COR-L47 (cell line): ENCODE measurements around the gene TSPAN14.

Experiments
- DNase-seq: peaks from one replicate; lab custom pipeline; 2025; lab: John Stamatoyannopoulos, UW

The TSPAN14 gene

DNA sequence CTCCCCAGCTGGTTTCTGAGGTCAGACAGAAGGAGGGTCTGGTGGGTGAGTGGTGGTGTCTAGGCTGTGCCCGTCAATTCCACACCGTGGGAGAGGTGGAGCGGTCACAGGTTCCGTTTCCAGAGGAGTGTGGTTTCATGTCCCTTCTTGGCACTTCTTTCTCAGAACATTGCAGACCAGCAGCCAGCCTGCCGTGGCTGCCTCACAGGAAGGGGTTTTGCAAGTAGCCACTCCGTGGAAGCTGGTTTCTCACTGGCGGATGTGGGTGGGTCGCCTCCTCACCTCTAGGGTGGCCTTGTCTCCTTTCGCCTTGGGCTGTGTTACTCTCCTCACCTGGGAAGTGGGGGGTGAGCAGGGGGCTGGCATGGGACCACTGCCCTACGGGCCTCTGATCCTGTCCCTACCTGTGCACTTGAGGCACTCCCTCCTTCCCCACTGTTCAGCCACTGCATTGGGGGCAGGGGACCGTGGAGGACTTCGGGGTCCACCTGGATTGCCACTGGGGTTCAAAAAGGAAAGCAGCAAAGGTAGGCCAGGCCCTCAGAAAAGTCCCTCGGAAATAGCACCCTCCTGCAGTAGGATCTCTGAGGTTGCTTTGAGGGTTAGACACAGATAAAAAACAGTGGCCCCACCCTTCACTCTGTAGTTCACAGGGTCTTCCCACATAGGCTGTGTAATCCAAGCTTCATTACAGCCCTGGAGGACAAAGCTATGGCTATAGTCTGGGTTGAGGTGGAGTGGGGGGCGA is 33.9 kb downstream of the TSPAN14 start:
- no peak for DNase-seq

DNA sequence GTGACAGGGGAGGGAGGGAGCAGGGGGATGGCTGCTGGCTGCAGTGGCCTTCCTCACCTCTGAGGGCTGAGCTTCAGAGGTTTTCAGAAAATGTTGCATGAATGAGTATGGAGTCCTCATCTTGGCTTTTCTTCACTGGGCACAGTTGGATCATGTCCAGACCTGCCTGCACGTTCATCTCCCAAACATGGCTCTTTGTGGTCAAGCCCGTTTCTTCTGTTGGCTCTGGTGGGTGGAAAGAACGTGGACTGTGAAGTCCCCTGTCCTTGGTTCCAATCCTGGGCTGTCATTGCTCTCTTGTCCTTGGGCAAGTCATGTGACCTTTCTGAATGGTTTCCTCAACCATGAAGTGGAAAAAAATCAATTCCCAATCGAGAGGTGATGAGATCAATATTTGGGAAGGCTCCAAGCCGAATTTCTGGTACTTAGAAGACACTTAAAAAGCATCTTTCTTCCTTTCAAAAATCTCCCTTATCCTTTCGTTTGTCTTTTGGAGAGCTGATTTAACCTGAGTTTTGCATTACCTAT is 34.5 kb downstream of the TSPAN14 start:
- DNase-seq = no peak

DNA sequence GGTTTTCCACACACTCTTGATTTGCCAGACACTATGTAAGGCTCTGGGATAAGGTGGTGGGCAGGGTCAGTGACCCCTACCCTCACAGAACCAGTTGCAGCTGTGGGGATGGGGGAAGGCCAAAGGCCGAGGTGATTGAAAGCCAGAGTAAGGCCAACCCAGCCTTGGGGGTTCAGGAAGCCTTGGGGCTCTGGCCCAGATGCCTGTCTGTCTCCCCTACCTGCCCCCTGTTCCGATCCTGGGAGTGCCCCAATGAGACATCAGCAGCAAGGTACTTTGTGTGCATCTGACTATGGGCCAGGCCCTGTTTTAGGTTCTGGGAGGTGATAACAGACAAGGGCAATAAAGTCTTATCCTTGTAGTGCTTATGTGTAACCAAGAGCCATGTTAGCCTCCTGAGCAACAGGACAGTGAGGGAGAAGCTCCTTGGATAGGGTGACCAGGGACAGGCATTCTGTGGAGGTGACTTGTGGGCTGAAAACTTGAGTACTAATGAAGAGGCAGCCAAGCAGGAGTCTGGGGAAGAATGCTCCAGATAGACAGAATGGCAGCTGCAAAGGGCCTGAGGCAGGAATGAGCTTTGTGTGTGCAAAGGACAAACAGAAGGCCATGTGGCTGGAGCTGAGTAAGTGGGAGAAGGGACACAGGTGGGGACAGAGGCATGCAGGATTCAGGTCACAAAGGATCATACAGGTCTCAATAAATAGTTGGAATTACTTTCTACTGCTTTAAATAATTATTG is 35.4 kb downstream of the TSPAN14 start:
- DNase-seq = no peak

DNA sequence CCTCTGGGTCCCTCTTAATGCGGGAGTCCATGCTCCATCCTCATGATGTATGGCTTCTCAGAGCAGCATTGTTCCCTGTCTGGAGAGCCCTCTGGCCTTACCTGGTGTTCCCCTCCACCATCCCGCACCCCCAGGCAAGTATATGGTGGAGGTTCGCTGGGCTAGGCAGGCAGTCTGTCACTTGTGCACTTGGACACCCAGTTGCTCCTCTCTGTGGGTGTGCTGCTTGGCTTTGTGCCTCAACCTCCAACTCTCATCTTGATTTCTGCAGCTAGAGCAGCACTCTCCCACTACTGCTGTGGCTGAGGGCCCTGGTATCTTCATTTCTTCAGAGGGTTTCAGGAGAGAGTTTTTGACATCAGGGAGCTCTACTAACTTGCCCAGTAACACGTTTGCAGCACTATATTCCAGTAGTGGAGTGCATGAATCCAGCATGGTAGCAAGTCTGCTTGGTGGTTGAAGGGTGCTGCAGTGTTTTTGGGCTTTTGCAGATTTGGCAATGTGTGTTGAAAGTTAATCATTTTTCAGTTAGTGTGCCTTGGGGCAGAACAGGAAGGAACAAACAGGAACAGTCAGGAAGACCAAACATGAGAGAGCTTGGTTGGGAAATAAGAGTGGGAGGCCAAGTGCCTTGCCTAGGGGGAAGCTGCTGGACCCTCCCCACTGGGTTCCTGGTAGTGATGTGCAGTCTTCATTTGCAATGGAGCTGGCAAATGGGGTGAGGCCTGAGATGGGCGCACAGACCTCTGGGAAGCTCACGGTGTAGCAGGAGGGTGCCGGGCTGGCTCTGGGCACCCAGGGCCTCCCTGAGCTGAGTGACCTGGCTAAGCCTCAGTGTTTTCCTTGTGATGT is 37.4 kb downstream of the TSPAN14 start:
- DNase-seq = no peak

DNA sequence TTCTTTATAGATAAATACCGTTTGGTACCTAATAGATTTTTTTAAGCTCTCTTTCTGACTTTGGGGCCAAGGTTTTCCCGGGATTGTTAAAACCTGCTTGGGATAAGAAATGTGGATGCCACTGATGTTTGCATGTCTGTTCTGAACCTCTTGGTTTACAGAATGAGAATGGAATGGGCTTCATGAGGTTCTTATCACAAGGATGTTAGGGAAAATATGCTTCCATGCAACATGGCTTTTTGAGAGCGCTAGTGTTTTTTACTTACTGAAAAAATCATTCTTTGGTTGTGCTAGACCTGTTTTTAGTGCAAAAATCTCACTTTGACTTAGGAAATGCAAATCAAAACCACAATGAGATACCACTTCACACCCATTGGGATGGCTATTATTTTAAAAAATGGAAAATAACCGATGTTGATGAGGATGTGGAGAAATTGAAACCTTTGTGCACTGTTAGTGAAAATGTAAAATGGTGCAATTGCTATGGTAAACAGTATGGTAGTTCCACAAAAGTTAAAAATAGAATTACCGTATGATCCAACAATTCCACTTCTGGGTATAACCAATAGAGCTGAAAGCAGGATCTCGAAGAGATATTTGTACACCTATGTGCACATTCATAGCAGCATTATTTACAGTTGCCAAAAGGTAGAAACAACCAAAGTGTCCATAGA is 38.9 kb downstream of the TSPAN14 start:
- DNase-seq = no peak

DNA sequence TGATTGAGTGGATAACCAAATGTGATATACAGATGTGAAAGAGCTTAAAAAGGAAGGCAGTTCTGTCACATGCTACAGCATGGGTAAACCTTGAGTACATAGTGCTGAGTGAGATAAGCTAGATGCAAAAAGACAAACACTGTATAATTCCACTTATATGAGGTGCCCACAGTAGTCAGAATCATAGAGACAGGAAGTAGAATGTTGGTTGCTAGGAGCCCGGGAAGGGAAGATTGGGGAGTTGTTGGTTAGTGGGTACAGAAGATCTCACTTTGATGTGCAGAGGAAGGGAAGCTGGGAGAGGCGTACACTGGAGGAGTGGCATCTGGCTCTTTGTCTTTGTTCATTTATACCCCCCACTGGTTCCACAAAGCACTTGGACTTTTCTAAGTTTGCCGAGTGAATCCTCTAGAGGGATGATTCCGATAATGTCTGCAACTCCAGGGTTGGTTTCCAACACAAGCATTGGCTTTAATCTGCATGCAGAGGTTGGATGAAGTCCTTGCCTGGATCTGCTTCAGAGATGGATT is 39.5 kb downstream of the TSPAN14 start:
- DNase-seq = no peak

DNA sequence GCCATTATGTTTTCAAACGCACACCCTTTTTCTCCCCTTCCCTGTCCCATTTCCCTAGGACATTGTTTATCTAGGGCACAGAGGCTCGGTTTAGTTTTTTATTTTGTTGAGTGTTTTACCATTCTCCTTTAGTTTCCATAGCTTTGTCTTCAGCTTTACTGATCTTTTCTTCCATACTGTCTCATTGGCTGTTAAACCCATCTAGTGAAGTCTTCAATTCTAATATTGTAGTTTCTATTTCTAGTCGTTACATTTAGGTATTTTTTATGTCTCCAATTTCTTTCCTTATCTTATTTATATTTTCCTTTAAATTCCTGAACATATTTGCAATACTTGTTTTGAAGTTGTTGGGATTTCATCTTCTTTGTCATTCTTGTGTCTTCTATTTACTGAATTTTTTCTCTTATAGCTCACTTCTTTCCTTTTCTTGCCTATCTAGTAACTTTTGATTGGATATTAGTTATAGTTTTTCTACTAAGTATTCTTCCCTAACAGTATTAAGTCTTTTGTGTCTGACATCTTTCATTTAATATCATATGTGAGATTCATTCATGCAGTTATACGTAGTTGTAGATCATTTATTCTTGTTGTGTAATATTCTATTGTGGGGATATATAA is 42.6 kb downstream of the TSPAN14 start:
- DNase-seq = no peak

DNA sequence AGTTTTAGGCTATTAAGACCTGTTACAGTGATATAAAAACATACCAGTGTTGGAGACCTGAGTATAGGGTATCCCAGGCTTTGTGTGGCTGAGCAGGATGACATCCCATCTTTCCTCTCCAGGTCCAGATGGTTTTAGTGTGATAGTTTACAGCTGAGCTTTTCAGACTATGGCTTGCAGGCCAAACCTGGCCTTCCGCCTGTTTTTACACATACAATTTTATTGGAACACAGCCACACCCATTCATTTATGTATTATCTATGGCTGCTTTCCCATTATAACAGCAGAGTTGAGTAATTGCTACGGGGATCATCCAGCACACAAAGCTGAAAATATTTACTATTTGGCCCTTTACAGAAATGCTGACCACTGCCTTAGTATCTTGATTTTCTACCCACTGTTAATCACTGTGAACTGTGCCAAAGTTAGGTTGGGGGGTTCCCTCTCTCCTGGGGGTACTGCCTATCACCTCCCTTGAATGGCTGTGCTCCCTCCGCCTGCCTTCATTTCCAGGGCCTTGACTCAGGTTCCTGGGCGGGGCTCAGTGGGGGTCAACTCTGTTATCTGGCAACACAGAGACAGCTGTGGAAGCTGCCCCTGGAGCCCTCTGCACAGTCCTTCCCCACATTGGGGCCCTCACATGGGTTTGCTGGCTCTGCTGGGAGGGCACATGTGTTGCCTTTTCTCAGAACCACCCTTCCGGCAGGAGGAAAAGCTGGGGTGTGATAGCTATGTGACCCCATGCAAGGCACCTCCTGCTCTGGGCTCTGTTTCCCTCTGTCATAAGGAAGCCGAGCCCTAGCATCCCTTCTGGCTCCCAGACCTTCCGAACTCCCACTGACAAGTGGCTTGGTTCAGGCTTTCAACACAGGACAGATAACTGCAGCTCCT is 43.3 kb downstream of the TSPAN14 start:
- no peak for DNase-seq

DNA sequence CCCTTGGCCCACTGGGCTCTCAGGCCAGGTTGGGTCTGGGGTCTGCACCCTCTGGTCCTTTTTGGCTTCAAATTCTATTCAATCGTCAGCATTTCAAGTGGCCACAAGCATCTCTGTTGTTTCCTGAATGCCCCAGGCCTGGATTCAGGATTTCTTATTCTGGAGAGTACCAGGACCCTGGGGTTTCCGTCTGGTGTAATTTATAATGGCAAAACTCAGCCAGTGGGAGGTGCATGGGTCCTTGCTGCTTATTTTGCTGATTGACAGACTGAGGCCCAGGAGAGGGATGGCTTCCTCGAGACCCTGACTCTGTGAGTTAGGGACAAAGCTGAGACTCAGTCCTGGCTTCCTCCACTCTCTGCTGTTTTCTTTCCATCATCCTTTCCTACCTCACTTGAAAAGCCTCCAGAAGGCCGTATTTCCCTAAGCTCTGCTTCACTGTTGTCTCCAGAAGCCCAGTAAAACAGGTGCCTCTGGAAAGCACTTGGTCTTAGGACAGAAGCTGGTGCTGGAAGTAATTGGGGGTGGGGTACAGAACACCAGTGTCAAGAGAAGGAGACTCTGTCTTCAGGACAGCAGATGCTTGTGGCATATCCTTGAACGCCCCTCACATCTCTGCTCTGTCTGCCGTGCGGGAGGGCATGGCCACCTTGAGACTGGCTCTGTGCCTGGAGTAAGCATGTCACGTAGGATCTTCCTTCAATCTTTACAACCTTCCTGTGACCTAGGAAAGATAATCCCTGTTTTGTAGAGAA is 44.1 kb downstream of the TSPAN14 start:
- DNase-seq = no peak

DNA sequence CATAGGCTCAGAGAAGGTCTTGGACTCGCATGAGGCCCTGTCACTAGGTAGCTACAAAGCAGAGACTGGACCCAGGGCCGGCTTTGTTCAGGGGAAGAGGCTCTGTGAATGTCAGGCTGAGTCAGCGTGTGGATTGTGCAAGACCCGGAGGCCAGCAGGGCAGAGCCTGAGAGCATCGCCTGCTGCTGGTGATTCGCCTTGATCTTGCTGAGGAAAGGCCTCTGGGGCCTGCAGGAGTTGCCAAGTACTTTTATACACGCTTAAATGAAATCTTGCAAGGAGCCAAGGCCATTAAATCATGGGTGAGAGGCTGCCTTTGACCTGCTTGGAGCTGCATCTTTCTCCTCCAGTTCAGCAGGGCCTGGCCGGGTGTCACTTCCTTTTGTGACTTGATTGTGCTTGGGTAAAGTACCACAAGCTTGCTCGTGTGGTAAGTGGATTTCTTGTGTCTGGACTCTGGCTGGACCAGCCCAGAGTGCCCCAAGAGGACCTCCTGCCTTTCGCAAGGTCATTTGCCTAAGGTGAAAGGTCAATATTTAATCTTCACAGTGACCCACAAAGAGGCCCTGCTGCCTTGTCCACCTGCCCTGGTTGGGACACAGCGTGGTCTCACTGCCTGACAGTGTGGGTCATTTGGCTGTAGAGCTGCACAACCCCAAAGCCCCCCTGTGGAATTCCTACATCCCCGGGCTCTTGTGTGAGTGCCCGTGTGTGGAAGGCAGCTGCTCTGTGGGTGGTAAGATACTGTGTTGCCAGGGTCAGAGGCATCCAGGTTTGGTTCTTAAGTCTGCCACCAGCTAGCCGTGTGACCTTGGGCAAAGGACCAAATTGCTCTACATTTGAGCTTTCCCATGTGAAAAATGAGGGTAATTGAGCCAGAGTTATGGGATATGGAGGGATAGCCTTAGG is 45.0 kb downstream of the TSPAN14 start:
- no peak for DNase-seq

DNA sequence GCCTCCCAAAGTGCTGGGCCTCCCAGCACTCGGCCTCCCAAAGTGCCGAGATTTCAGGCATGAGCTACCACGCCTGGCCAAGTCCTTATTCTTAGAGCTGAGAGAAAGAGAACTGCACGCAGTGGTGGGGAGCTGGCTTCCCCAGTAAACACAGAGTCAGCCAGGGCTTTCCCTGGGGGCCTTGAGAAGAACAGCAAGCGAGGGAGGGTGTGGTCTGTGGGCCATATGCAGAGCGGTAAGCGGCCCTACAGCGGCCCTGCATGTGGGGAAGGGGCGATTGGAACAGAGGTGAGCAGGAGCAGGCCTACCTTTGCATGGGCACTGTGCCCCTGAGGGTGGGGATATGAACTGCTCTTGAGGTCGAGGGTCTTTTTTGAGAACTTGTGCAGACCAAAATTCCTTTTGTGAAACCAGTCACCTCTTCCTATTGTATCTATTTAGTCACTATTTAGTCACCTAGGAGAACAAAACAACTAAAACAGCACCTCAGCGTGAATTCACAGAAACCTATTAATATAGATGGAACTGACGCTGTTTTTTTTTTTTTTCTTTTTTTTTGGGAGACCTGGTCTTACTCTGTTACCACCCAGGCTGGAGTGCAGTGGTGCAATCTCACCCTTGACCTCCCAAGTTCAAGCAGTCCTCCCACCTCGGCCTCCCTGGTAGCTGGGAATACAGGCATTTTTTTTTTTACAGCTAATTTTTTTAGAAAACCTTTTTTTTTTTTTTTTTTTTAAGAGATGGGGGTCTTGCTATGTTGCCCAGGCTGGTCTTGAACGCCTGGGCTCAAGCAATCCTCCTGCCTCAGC is 46.7 kb downstream of the TSPAN14 start:
- no peak for DNase-seq

DNA sequence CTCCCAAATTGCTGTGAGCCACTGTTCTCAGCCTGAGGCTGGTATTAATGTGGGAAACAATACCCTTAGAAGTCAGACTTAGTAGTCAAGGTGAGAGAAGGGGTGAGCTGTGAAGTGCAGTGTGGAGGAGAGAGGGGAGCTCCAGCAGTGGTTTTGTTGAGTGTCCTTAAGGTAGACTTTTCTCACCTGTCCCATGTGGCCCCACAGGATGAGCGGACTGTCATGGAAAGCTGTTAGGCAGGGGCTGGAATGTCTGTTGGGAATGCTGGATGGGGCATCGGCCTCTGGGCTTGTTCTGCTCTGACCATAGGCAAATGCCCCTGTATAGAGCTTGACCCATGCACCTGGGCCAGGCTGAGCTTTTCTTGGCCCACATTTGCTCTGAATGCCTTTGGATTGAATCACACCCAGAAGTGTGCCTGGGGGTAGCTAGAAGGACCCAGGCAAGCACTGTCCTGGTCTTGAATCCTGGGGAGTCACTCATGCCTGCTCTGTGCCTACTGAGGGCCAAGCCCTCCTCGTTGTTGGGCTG is 47.3 kb downstream of the TSPAN14 start:
- no peak for DNase-seq

DNA sequence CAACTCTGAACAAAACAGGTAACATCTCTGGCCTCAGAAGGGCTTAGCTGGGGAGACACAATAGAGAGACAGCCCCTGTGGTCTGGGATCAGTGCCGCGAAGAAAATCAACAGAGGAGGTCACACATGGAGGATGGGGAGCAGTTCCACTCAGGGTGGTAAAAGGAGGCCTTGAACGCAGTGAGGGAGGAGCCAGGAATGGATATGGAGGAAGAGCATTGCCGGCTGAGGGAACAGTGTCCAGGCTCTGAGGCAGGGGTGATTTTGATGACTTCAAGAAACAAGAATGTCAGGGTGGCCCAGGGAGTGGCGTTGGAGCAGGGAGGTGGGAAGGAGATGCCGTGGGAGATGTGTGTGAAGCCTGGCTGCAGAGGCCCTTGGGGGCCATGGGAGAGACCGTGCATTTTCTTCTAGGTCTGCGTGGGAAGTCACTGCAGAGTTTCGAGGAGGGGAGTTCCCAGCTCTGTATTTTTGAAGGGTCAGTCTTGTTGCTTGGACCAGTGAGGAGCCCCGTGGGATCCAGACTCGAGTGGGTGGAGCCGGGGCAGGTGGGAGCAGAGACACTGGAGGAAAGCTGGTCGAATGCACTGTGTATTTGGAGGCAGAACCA is 47.9 kb downstream of the TSPAN14 start:
- no peak for DNase-seq

DNA sequence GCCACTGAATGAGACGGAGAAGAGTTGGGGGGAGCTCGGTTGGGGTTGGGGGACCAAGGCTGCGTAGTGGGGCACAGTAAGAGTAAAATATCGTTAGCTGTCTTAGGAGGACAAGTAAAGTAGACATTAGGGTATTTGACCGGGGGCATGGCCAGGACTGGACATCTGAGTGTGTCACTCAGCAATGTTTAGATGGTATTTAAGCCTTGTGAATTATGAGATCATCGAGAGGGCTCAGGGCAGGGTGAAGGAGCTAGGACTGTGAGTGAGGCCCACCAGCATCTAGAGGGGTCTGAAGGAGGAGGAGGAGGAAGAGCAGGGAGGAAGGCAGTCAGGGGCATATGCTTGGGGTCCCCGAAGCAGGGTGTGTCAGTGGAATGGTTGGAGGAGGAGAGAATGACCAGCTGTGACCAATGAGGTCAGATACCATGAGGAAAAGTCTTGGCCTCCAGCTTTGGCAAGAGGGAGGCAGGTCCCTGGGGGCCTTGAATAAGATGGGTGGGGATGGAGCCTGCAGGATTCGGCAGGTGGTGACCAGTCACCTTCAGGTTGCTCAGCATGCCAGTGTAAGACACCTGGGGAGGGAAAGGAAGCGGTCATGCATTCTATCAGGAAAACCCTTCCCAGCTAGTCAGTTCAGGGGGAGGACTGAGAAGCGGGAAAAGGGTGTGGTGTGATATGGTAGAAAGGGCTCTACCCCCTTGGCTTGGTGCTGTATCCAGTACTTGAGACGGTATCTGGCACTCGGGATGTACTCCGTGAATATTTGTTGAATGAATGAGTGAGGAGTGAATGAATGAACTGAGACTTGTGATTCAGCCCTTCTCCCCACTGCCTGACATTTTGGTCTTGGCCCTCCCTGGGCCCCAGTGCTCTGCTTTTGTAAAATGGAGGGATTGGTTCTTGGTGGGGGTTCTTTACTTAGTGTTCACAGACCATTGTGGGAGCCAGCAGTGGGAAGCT is 48.8 kb downstream of the TSPAN14 start:
- no peak for DNase-seq

DNA sequence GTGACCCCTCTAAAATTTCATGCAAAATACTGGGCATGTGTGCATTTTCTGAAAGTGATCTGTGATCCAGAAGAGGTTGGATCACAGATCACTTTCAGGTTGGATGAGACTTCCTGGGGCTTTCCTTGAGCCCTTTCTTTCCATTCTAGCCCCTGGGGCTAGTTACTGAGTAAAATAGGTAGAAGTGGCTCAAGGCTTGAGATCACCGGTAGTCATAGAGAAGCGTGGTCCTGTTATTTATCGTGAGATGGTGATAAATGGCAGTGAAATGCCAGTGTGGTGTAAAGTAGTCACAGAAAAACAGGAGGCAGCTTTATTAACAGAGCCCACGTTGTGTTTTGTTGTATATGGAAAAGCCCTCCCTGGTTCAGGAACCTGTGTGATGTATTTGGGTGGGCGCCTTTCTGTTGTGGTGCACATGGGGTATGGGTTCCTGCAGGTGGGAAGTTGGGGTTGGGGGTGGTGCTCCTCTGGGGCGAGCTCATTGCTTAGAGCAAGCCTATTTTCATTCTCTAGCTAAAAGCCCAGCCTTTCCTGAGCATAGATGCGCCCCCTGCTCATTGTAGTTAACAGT is 49.6 kb downstream of the TSPAN14 start:
- DNase-seq = no peak
